ENCODE results near the gene CSMD2. TPM values are rescaled to one million over a fixed set of nuclear protein-coding genes. Genes with fewer than 3 reads are reported as not detected.

Gene CSMD2
- total RNA-seq, 1 donor from 2014 or later, result 2.6 TPM

GRCh38 chr1:34066981-34067603 is 97.9 kb downstream of the CSMD2 start:
- Histone ChIP-seq H3K4me3 (no peak overlapping the region), H2AFZ (replicated peaks) (no peak overlapping the region), H3K4me1 (peaks cover 7% of the 10 kb centered on the region), H3K27ac (no peak overlapping the region), H3K9me3 (ENCODE audit: low read depth) (peaks cover 6% of the 10 kb centered on the region), H3K27me3 (no peaks in the 10 kb centered on the region), H3K36me3 (no peaks in the 10 kb centered on the region), H3K4me2 (no peak overlapping the region), H4K20me1 (ENCODE audit: low read depth) (no peaks in the 10 kb centered on the region), H3F3A (ENCODE audit: low read depth) (no peaks in the 10 kb centered on the region), H3K79me2 (ENCODE audit: low read depth) (no peaks in the 10 kb centered on the region), H3K9ac (no peak overlapping the region)
- Mint-ChIP-seq H3K27me3 (ENCODE audit: insufficient read depth, low read depth) (peaks cover 2% of the 10 kb centered on the region), H3K36me3 (peaks cover 1% of the 10 kb centered on the region), H3K9me3 (peaks cover 19% of the 10 kb centered on the region), H3K27ac (no peak overlapping the region), H3K4me1 (no peaks in the 10 kb centered on the region), H3K4me3 (no peak overlapping the region)
- TF ChIP-seq EZH2 (IDR thresholded peaks at IDR 0.05) (no peak), CTCF (IDR thresholded peaks at IDR 0.05) (no peak), EZH2phosphoT487 (IDR thresholded peaks at IDR 0.05) (no peak)
- no peak for DNase-seq (ENCODE audit: low spot score)

- no peak overlapping the region for H2AFZ ChIP-seq (replicated peaks)
- H3K4me1 ChIP-seq, result peaks cover 7% of the 10 kb centered on the region
- H3K27me3 ChIP-seq, result no peaks in the 10 kb centered on the region
- peaks cover 19% of the 10 kb centered on the region for H3K9me3 Mint-ChIP-seq
- H3K27me3 Mint-ChIP-seq (ENCODE audit: insufficient read depth, low read depth), result peaks cover 2% of the 10 kb centered on the region
- H4K20me1 ChIP-seq (ENCODE audit: low read depth), result no peaks in the 10 kb centered on the region
- no peak overlapping the region for H3K27ac Mint-ChIP-seq
- no peak overlapping the region for H3K4me3 Mint-ChIP-seq
- H3K36me3 ChIP-seq, result no peaks in the 10 kb centered on the region
- TF ChIP-seq EZH2phosphoT487 (IDR thresholded peaks at IDR 0.05), result no peak
- TF ChIP-seq EZH2 (IDR thresholded peaks at IDR 0.05), result no peak
- no peak for TF ChIP-seq CTCF (IDR thresholded peaks at IDR 0.05)
- no peak overlapping the region for H3K27ac ChIP-seq
- no peaks in the 10 kb centered on the region for H3K79me2 ChIP-seq (ENCODE audit: low read depth)
- no peaks in the 10 kb centered on the region for H3K4me1 Mint-ChIP-seq
- DNase-seq (ENCODE audit: low spot score), result no peak
- peaks cover 6% of the 10 kb centered on the region for H3K9me3 ChIP-seq (ENCODE audit: low read depth)
- H3K36me3 Mint-ChIP-seq, result peaks cover 1% of the 10 kb centered on the region
- no peaks in the 10 kb centered on the region for H3F3A ChIP-seq (ENCODE audit: low read depth)
- H3K4me2 ChIP-seq, result no peak overlapping the region
- no peak overlapping the region for H3K9ac ChIP-seq
- no peak overlapping the region for H3K4me3 ChIP-seq
These were observed 98.9 kb downstream of the CSMD2 start for GRCh38 chr1:34066166-34066565.

GRCh38 chr1:34065498-34065897 is 99.5 kb downstream of the CSMD2 start:
- Histone ChIP-seq H3K27me3 (no peaks in the 10 kb centered on the region), H3K79me2 (ENCODE audit: low read depth) (no peaks in the 10 kb centered on the region), H2AFZ (replicated peaks) (no peak overlapping the region), H3K36me3 (no peaks in the 10 kb centered on the region), H3K4me3 (no peak overlapping the region), H3K9me3 (ENCODE audit: low read depth) (peaks cover 6% of the 10 kb centered on the region), H3K4me2 (no peak overlapping the region), H3F3A (ENCODE audit: low read depth) (no peaks in the 10 kb centered on the region), H3K4me1 (peaks cover 4% of the 10 kb centered on the region), H3K27ac (no peak overlapping the region), H3K9ac (no peak overlapping the region), H4K20me1 (ENCODE audit: low read depth) (no peaks in the 10 kb centered on the region)
- no peak for DNase-seq (ENCODE audit: low spot score)
- H3K4me1 Mint-ChIP-seq, result peaks cover 4% of the 10 kb centered on the region
- no peak overlapping the region for H3K27ac Mint-ChIP-seq
- peaks cover under 1% of the 10 kb centered on the region for H3K27me3 Mint-ChIP-seq (ENCODE audit: insufficient read depth, low read depth)
- no peak overlapping the region for H3K4me3 Mint-ChIP-seq
- peaks cover 19% of the 10 kb centered on the region for H3K9me3 Mint-ChIP-seq
- peaks cover 1% of the 10 kb centered on the region for H3K36me3 Mint-ChIP-seq
- TF ChIP-seq EZH2 (IDR thresholded peaks at IDR 0.05), result no peak
- TF ChIP-seq CTCF (IDR thresholded peaks at IDR 0.05), result no peak
- TF ChIP-seq EZH2phosphoT487 (IDR thresholded peaks at IDR 0.05), result no peak

Data from neural progenitor cell (in vitro differentiated cells).